Uterus (tissue), 2 donors: ENCODE data around the gene ZDHHC3.

Source experiments
- CTCF ChIP-seq, 4 experiments: fragments of 200-600 bp in 2 of 4; fragments of 450-650 bp in 2 of 4; sonication (generic) in 2 of 4; IDR thresholded peaks; one replicate each; pipeline ENCODE4 v1.5.1; 2016 to 2019; ENCODE audit warnings: antibody characterized with exemption in 4 of 4, mild to moderate bottlenecking in 2 of 4, moderate library complexity in 1 of 4
- POLR2A ChIP-seq, 2 donors: fragments of 450-650 bp; IDR thresholded peaks; one replicate each; pipeline ENCODE4 v1.6.1; 2016; ENCODE audit warnings: antibody characterized with exemption in 2 of 2, mild to moderate bottlenecking in 1 of 2, moderate library complexity in 1 of 2

DNA sequence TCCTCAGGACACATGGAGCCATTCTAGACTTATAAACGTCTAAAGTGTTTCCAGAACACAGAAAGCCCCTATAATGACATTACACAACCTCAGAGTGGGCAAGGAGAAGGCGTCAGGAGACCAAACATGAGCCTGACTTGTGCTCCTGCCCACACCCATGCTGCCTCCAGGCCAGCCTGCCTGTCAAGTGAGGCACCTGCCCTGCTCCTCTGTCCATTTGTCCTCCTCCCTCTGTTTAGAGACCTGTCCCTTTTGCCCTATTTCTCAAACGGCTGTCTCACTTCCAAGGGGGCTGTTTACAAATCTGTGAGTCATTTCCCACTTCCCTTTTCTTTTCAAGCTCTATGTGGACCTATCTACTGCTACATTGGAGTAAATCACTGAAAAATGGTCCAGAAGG is 21.0 kb downstream of the ZDHHC3 start:
- TF ChIP-seq POLR2A (IDR thresholded peaks at IDR 0.05) (no peak), CTCF (IDR thresholded peaks at IDR 0.05) (no peak)
